HG03175 (cell line): ENCODE data around the gene ADRB1.

Experiments used
- ATAC-seq: cut with Tn5 transposase; IDR thresholded peaks from one replicate; pipeline ENCODE4 v1.9.1; 2021; ENCODE audit warnings: mild to moderate bottlenecking, moderate library complexity; ENCODE audit not compliant: unreplicated experiment

Gene ADRB1

DNA sequence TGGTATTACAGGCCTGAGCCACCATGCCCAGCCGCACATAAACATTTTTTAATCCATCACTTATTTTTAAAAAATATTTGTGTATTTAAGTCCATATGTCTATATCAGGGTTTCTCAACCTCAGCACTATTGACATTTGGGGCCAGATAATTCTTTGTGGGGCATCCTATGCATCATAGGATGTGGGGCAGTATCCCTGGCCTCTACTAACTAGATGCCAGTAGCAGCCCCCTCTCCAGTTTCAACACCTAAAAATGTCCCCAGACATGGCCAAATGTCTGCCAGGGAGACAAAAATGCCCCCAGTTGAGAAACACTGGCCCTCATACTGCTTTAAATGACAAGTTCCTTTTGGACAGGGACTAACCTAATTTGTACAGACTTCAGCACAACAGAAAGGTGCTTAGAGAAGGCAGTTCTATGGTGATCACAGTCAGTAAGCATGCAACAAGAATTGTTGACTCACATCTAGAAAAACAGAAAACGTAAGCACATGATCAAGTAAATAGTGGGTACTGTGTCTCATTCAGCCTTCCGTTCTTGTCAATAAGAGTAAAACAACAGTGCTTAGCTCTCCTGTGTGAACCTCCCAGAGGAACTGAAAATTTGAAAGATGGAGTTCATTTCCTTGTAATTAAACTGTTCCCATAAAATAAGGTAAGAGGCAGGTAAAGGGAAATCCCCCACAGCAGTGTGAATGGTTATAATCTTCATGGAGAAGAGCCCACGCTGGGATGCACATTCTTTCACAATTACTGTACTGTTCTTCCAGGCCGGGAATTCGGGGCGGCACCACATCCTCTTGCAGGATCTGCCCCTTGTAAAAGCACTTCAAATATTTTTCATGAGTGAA, 17.3 kb upstream of the ADRB1 start:
- ATAC-seq, result no peak

DNA sequence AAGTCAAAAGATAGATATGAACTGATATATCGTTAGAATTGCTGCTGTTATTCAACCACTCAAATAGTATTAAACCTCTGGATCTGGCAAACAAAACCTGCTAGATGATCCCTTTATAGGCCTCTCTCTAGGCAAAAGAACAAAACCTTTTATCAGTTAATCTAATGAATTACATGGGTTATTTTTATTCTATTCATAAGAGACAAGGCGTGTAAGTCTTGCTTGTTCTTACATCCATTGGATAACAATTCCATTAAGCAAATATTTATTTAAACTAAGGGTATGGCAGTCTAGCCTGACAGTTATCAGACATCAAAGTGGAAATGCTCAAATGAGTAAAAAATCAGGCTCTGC, 16.6 kb upstream of the ADRB1 start:
- ATAC-seq, result no peak

DNA sequence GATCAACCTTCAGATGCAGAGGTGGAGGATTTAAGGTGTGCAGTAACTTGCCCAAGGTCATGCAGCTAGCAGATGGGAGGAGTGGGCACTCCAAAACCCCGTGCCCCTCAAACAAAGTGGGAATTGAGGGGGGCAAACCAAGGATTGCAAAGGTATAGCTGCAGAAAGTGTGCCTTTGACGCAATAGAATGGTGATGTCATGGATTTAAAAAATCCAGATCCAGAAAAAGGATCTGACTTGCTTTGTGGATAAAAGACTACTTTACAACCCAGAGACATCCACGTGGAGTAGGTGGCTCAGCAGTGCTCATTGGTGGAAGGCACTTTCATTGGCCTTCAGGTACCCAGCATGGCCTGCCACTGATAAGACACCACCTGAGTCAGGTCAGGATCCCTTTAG, 15.7 kb upstream of the ADRB1 start:
- no peak for ATAC-seq

DNA sequence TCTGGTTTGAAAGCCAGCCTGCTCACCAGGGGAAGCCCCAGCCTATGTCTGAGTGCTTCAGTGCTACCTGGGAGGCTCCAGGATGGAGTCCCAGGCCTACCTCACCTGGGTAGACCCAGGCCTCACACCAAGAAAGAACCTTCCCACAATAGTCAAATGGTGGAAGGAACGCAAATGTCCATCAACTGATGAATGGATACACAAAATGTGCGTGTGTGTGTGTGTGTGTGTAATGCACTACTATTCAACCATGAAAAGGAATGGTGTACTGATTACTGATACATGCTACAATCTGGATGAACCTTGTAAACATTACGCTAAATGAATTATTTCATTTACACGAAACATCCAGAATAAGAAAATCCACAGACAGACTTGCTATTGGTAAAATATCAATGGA, 15.2 kb upstream of the ADRB1 start:
- ATAC-seq, result no peak

DNA sequence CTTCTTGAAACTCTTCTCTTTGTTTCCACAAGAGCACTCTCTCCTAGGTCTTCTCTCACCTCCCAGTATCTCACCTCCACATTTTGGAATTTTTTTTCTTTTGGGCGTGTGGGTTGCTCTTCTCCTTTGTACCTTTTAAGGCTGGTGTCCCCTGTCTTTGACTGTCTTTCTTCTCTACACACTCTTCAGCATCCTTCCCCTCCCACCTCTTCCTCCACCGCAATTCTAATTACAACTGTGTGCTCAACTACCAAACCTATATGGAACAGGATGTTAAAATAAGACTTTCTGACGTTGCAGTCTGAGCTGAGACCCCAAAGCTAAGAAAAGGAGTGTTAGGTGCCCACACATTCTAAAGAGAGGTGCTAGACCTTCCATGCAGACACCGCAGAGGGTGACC, 14.0 kb upstream of the ADRB1 start:
- ATAC-seq, result no peak

DNA sequence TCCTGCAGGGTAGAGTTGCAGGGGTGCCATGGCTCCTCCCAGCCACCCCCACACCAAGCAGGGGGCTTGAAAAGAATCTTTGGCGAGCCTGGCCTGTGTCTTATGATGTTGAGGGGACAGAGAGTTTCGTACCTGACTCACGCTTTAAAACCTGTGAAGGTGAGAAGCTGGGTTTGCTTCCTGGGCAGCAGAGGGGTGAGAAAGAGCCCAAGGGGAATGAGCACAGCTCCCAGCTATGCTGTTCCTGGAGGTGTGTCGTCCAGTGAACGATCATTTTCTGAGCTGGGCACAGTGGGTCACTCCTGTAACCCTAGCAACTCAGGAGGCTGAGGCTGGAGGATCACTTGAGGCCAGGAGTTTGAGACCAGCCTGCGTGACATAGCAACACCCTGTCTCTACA, 13.5 kb upstream of the ADRB1 start:
- no peak for ATAC-seq

DNA sequence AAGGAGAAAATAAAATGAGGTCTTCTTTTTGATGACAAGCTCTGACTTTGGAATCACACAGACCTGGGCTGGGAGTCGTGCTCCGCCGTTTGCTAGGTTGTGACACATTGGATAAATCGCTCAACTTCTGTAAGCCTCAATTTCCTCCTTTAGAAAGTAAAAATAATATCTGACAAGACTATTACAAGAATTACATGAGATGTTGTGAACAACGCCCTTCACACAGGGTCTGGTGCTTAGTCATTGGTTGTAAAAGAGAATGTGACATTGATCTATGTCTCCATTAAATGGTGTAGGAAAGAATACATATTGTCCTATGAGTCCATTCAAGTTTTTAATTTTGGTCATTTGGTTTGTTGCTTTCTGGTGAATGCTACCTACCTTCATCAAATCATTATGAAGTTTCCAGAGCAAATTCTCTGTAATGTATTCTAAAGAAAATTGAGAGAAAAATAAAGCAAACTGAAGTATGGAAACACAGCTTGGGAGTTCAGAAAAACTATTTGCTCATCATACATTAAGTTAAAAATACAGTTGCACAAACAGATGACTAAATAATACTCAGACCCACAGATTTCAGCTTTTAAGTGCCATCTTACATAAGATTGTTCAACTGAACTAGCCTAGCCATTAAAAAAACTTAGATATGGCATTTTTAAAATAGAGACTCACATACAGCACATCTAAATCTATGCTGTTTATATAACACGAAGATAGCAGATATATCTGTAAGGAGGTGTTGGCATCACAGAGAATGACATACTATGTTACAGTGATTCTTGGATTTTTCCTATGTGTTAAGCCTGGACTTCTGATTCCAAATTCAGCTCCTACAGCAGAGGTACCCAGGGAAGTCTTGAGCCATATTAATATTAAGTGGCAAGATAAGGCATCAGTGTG, 12.3 kb upstream of the ADRB1 start:
- ATAC-seq, result no peak

DNA sequence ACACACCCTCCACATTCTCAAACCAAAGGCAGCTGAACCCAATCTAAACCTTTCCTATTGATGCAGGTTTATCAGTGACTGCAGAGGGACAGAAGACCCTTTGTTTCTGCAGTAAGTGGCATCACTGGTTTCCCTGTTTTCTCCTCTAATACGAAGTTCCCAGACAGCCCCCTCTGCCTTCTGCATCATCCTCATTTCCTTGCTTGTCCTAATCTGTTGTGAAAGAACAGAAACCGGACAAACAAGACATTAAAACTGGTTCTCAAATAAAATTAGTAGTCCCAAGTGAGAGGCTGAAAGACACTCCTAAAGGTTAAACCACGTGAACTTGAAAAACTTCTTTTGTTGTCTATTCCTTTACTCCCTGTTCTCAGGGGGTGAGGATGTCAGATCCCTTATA, 10.1 kb upstream of the ADRB1 start:
- no peak for ATAC-seq

DNA sequence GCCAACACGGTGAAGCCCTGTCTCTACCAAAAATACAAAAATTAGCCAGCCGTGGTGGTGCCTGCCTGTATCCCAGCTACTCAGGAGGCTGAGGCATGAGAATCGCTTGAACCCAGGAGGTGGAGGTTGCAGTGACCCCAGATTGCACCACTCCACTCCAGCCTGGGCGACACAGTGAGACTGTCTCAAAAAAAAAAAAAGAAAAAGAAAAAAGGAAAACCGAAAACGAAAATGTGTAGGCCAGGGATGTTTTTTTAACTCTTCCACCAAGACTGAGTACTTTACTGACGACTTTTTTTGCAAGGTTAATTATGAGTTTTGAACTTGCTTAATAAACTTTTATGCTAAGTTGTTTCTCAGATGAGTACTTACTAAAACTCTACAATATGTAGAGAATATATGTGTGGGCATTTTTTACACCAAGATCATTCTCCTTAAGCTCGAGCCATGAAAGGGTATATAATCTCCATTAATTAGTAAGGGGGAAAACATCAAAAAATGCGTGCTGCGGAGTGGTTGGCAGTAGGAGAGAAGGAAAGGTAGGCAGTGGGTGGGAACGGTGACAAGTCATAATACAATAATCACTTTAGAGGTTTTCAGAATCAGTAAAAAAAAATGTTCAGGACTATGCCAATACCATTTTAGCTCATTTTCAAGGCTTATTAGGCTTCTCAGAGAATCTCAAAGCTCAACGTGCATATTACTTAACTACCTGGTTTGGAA, 8.6 kb upstream of the ADRB1 start:
- ATAC-seq, result no peak

DNA sequence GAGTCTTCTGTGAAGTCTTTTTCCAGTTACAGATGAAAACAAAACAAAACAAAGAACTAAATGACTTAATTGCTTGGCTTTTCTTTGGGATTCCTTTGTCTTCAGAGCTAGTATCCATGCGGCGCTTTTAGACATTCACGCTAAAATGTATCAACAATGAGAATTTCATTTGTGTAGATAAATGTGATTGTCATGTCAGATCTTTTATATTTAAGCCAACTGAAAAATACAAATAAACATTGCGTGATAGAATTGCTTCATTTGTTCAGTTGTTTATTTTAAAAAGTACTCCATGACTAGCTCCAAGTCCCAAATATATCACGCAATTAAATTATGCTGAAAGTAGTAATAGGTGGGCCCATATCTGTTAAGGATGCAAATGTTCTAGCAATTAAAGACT, 7.9 kb upstream of the ADRB1 start:
- no peak for ATAC-seq

DNA sequence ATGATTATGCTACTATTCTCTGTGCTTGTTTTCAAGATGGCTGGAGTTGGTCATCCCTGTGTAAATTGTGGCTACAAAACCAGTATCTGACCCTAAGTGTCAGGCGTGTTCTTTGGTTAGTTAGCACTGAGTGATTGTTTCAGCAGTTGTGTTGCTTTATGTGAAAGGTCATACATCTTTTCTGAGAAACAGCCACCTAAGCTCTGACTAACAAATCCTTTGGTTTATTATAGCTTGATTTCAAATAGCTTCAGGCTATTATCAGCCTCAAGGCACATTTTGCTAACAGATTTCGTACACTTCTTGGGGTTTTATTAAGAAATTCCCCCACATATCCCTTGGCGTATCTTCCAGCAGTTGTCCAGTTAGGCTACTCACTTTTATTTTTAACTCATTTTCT, 4.8 kb upstream of the ADRB1 start:
- no peak for ATAC-seq

DNA sequence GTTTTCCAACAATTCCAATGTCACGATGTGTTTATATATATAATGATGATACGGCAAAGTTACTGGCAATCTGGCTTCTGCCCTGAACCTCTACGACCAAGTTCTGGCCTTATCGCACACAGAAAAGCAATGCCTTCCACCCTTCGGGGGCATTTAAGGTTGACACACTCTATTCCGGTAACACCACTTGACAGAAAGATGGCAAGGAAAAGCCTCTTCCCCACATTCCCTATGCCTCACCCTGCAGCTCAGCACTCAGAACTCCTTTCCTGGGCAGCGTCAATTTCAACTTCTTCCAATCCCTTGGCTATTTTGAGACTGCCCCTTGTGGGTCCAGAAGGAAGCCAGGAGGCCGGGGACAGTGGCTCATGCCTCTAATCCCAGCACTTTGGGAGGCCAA, 2.5 kb upstream of the ADRB1 start:
- ATAC-seq, result no peak

DNA sequence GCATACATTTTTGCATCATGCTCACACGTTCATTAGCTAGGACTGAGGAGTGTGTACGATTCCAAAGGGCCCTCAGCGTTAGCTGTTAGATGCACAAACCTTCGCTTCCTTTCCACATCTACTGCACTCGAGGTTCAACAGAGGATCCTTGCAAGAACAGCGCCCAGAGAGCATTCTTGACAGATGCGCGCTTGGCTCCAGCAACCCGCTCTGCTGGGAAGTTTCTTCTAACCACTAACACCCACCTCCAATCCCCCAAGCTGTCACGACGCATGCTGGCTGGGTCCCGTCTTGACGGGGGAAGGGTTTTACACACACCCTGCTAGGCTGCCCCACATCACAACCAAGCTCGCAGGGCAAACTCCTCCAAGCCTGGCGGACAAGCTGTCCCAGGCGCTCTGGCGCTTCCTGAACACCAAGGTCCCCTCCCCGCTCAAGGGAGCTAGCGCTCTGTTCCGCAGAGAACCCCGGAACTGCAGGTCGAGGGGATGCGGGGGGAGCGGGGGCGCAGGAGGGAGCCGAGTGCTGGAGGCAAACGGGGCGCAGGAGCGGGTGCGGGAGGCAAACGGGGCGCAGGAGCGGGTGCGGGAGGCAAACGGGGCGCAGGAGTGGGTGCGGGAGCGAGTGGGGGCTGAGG, 653 bp upstream of the ADRB1 start:
- peak; percentile 49 for ATAC-seq

DNA sequence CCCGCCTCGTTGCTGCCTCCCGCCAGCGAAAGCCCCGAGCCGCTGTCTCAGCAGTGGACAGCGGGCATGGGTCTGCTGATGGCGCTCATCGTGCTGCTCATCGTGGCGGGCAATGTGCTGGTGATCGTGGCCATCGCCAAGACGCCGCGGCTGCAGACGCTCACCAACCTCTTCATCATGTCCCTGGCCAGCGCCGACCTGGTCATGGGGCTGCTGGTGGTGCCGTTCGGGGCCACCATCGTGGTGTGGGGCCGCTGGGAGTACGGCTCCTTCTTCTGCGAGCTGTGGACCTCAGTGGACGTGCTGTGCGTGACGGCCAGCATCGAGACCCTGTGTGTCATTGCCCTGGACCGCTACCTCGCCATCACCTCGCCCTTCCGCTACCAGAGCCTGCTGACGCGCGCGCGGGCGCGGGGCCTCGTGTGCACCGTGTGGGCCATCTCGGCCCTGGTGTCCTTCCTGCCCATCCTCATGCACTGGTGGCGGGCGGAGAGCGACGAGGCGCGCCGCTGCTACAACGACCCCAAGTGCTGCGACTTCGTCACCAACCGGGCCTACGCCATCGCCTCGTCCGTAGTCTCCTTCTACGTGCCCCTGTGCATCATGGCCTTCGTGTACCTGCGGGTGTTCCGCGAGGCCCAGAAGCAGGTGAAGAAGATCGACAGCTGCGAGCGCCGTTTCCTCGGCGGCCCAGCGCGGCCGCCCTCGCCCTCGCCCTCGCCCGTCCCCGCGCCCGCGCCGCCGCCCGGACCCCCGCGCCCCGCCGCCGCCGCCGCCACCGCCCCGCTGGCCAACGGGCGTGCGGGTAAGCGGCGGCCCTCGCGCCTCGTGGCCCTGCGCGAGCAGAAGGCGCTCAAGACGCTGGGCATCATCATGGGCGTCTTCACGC, 825 bp downstream of the ADRB1 start:
- ATAC-seq, result no peak

DNA sequence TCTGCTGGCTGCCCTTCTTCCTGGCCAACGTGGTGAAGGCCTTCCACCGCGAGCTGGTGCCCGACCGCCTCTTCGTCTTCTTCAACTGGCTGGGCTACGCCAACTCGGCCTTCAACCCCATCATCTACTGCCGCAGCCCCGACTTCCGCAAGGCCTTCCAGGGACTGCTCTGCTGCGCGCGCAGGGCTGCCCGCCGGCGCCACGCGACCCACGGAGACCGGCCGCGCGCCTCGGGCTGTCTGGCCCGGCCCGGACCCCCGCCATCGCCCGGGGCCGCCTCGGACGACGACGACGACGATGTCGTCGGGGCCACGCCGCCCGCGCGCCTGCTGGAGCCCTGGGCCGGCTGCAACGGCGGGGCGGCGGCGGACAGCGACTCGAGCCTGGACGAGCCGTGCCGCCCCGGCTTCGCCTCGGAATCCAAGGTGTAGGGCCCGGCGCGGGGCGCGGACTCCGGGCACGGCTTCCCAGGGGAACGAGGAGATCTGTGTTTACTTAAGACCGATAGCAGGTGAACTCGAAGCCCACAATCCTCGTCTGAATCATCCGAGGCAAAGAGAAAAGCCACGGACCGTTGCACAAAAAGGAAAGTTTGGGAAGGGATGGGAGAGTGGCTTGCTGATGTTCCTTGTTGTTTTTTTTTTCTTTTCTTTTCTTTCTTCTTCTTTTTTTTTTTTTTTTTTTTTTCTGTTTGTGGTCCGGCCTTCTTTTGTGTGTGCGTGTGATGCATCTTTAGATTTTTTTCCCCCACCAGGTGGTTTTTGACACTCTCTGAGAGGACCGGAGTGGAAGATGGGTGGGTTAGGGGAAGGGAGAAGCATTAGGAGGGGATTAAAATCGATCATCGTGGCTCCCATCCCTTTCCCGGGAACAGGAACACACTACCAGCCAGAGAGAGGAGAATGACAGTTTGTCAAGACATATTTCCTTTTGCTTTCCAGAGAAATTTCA, 1.7 kb downstream of the ADRB1 start:
- ATAC-seq, result no peak

DNA sequence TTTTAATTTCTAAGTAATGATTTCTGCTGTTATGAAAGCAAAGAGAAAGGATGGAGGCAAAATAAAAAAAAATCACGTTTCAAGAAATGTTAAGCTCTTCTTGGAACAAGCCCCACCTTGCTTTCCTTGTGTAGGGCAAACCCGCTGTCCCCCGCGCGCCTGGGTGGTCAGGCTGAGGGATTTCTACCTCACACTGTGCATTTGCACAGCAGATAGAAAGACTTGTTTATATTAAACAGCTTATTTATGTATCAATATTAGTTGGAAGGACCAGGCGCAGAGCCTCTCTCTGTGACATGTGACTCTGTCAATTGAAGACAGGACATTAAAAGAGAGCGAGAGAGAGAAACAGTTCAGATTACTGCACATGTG, 2.4 kb downstream of the ADRB1 start:
- no peak for ATAC-seq

DNA sequence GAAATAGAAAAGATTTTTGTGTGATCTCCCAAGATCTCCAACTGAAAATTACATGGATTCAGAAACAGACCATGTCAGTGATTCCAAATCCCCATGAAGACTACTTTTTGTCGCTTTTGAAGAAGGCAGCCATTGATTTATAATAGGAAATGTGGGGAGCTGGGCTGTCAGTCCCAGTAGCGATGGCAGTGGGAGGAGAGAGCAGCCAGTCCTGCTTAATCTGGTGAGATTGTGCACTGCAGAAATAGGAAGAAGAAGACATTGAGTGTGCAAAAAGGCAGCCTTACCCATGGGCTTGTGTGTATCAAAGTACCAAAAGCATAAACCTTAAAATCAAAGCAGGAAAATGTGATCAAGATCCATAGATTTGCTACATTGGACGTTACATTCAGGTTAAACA, 4.8 kb downstream of the ADRB1 start:
- no peak for ATAC-seq

DNA sequence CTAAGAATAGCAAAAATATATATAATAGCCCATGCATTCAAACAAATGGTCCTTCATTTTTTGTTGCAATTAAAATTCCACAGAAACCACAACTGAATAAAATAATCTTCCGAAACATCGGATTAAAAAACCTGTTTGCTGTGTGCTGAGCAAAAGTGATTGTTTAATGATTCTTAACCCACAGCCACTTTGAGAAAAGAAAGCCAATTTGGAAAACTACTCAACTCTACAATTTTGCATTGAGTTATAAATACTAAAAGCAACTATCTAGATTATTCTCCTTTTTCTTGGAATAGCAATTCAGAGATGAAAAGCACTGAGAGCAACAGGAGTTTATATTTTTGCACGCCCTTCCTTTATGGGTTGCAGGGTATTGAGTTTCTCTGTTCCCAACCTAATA, 8.0 kb downstream of the ADRB1 start:
- ATAC-seq, result no peak

DNA sequence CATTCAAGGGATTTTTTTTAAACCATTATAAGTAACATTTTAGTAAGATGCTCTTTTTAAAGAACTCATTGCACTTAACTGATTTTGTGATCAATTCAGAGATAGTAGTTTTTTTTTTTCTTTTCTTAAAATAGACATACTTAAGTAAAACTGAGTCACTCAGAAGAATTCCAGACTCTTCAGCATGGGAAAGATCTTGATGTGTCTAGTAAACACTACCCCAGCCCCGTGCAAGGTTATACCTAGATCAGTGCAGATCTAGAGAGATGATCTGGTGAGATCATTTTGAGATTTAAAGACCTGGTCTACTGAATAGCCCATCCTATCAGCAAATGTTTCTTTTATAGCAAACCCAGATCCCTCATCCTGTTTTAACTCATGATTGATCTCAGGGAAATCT, 8.6 kb downstream of the ADRB1 start:
- no peak for ATAC-seq
